Measurements from ENCODE around the gene KRT16. TPM values are rescaled to one million over a fixed set of nuclear protein-coding genes. Genes with fewer than 3 reads are reported as not detected.
A peak's percentile ranks its signal among the peaks of the same experiment; 100 is the strongest.
"Not testable (repeated sequence)": the region's sequence is repeated elsewhere in the genome, so short reads cannot be mapped to it uniquely, and the experiment has no call there.

The KRT16 gene
- total RNA-seq, 1 experiment from 2014 or later: not detected

GRCh38 chr17:41579484-41580243 lies 32.9 kb downstream of the KRT16 start:
- BruUV-seq (replicated peaks): no TSS peak
- Histone ChIP-seq H3K4me1 (ENCODE audit: insufficient read depth, low read length, poor library complexity, severe bottlenecking) (no peaks in the 10 kb centered on the region), H3K9me3 (ENCODE audit: low read depth, low read length, poor library complexity, severe bottlenecking) (no peaks in the 10 kb centered on the region), H3K36me3 (ENCODE audit: insufficient read depth, low read length, poor library complexity, severe bottlenecking) (no peaks in the 10 kb centered on the region), H3K27me3 (replicated peaks; ENCODE audit: insufficient read depth, low read depth, low read length, poor library complexity) (no peaks in the 10 kb centered on the region), H3K27ac (ENCODE audit: low read depth, low read length, poor library complexity, severe bottlenecking) (no peak overlapping the region), H3K4me3 (ENCODE audit: low read depth, low read length, poor library complexity, severe bottlenecking) (no peak overlapping the region)
- DNase-seq (ENCODE audit: low spot score): peak; percentile 84
- CTCF ChIA-PET: interaction anchor here (0.5 to 1.6 kb wide), 10 partner anchors 27 to 1164 kb away, joined by 3 to 10 read pairs (median 4); no protein-coding TSS in a partner anchor
- intact Hi-C loops (cut with micrococcal nuclease; ENCODE audit: unreplicated experiment): no loop called here
- TF ChIP-seq CTCF (conservative IDR thresholded peaks at IDR 0.05; ENCODE audit: low read depth, low read length) (peak; percentile 73), EZH2 (IDR thresholded peaks at IDR 0.05; ENCODE audit: borderline replicate concordance, low read depth, low read length, poor library complexity, severe bottlenecking) (no peak)
- POLR2A ChIA-PET (ENCODE audit: low non-redundant PET): interaction anchor here (0.5 kb wide), 1 partner anchor 9 kb away, joined by 7 read pairs; no protein-coding TSS in a partner anchor

- H3K9me3 ChIP-seq (ENCODE audit: low read depth, low read length, poor library complexity, severe bottlenecking): no peaks in the 10 kb centered on the region
- ChIA-PET CTCF (interaction anchor here (0.6 to 1.6 kb wide), 6 partner anchors 30 to 1163 kb away, joined by 3 to 10 read pairs (median 5); no protein-coding TSS in a partner anchor), POLR2A (ENCODE audit: low non-redundant PET) (no interaction called here)
- no peaks in the 10 kb centered on the region for H3K36me3 ChIP-seq (ENCODE audit: insufficient read depth, low read length, poor library complexity, severe bottlenecking)
- TF ChIP-seq CTCF (conservative IDR thresholded peaks at IDR 0.05; ENCODE audit: low read depth, low read length) (no peak), EZH2 (IDR thresholded peaks at IDR 0.05; ENCODE audit: borderline replicate concordance, low read depth, low read length, poor library complexity, severe bottlenecking) (no peak)
- no peaks in the 10 kb centered on the region for H3K27me3 ChIP-seq (replicated peaks; ENCODE audit: insufficient read depth, low read depth, low read length, poor library complexity)
- no peak for DNase-seq (ENCODE audit: low spot score)
- H3K27ac ChIP-seq (ENCODE audit: low read depth, low read length, poor library complexity, severe bottlenecking): no peak overlapping the region
- H3K4me1 ChIP-seq (ENCODE audit: insufficient read depth, low read length, poor library complexity, severe bottlenecking): no peaks in the 10 kb centered on the region
- no peak overlapping the region for H3K4me3 ChIP-seq (ENCODE audit: low read depth, low read length, poor library complexity, severe bottlenecking)
- no TSS peak for BruUV-seq (replicated peaks)
- intact Hi-C loops (cut with micrococcal nuclease; ENCODE audit: unreplicated experiment): no loop called here
Measured at GRCh38 chr17:41578971-41579370, 33.6 kb downstream of the KRT16 start.

GRCh38 chr17:41578538-41578937 lies 34.0 kb downstream of the KRT16 start:
- Histone ChIP-seq H3K36me3 (ENCODE audit: insufficient read depth, low read length, poor library complexity, severe bottlenecking) (no peaks in the 10 kb centered on the region), H3K27me3 (replicated peaks; ENCODE audit: insufficient read depth, low read depth, low read length, poor library complexity) (no peaks in the 10 kb centered on the region), H3K27ac (ENCODE audit: low read depth, low read length, poor library complexity, severe bottlenecking) (no peak overlapping the region), H3K9me3 (ENCODE audit: low read depth, low read length, poor library complexity, severe bottlenecking) (no peaks in the 10 kb centered on the region), H3K4me1 (ENCODE audit: insufficient read depth, low read length, poor library complexity, severe bottlenecking) (no peaks in the 10 kb centered on the region), H3K4me3 (ENCODE audit: low read depth, low read length, poor library complexity, severe bottlenecking) (no peak overlapping the region)
- TF ChIP-seq CTCF (conservative IDR thresholded peaks at IDR 0.05; ENCODE audit: low read depth, low read length) (no peak), EZH2 (IDR thresholded peaks at IDR 0.05; ENCODE audit: borderline replicate concordance, low read depth, low read length, poor library complexity, severe bottlenecking) (no peak)
- BruUV-seq (replicated peaks): no TSS peak
- ChIA-PET POLR2A (ENCODE audit: low non-redundant PET) (no interaction called here), CTCF (interaction anchor here (1.6 kb wide), 1 partner anchor 87 kb away, joined by 6 read pairs; no protein-coding TSS in a partner anchor)
- no peak for DNase-seq (ENCODE audit: low spot score)
- intact Hi-C loops (cut with micrococcal nuclease; ENCODE audit: unreplicated experiment): no loop called here

GRCh38 chr17:41576740-41577139 lies 35.8 kb downstream of the KRT16 start:
- BruUV-seq (replicated peaks): not testable (repeated sequence)

More at GRCh38 chr17:41576740-41577139, 35.8 kb downstream of the KRT16 start:
- H3K4me3 ChIP-seq (ENCODE audit: low read depth, low read length, poor library complexity, severe bottlenecking); H3K4me1 ChIP-seq (ENCODE audit: insufficient read depth, low read length, poor library complexity, severe bottlenecking); CTCF ChIA-PET; H3K27ac ChIP-seq (ENCODE audit: low read depth, low read length, poor library complexity, severe bottlenecking); H3K36me3 ChIP-seq (ENCODE audit: insufficient read depth, low read length, poor library complexity, severe bottlenecking); POLR2A ChIA-PET (ENCODE audit: low non-redundant PET); H3K9me3 ChIP-seq (ENCODE audit: low read depth, low read length, poor library complexity, severe bottlenecking); H3K27me3 ChIP-seq (replicated peaks; ENCODE audit: insufficient read depth, low read depth, low read length, poor library complexity); intact Hi-C loops (cut with micrococcal nuclease; ENCODE audit: unreplicated experiment); DNase-seq (ENCODE audit: low spot score): not testable (repeated sequence)
